ENCODE data around the gene HDAC4. TPM values are rescaled to one million over a fixed set of nuclear protein-coding genes. Genes with fewer than 3 reads are reported as not detected.

The HDAC4 gene
- total RNA-seq, 1 donor from 2014 or later = 76.6 TPM

- Histone ChIP-seq H3K27ac (peak overlapping the region; percentile 84), H3K4me3 (no peak overlapping the region), H3K4me1 (peaks cover 70% of the 10 kb centered on the region), H3K9me3 (no peaks in the 10 kb centered on the region), H3K36me3 (no peaks in the 10 kb centered on the region), H3K27me3 (no peaks in the 10 kb centered on the region)
- peak in 1 of 2 donors; percentile 85 for DNase-seq (ENCODE audit: extremely low spot score in 2 of 2)
- TF ChIP-seq POLR2A (IDR thresholded peaks at IDR 0.05) (no peak), CTCF (IDR thresholded peaks at IDR 0.05) (no peak), POLR2AphosphoS5 (IDR thresholded peaks at IDR 0.05; ENCODE audit: insufficient read depth in 1 of 2, low read depth in 1 of 2) (no peak)
- intact Hi-C loops (cut with DNase I) = no loop called here
These were observed 135.0 kb downstream of the HDAC4 start for GRCh38 chr2:239265681-239266433.

- DNase-seq (ENCODE audit: extremely low spot score in 2 of 2) = peak in 1 of 2 donors; percentile 89
- H3K36me3 ChIP-seq = no peaks in the 10 kb centered on the region
- H3K27me3 ChIP-seq = no peaks in the 10 kb centered on the region
- no peaks in the 10 kb centered on the region for H3K9me3 ChIP-seq
- peak overlapping the region; percentile 84 for H3K27ac ChIP-seq
- H3K4me3 ChIP-seq = no peak overlapping the region
- TF ChIP-seq POLR2A (IDR thresholded peaks at IDR 0.05) = peak in 1 of 2 donors; percentile 4
- TF ChIP-seq CTCF (IDR thresholded peaks at IDR 0.05) = no peak
- TF ChIP-seq POLR2AphosphoS5 (IDR thresholded peaks at IDR 0.05; ENCODE audit: insufficient read depth in 1 of 2, low read depth in 1 of 2) = peak; percentile 45 to 71
- intact Hi-C loops (cut with DNase I) = no loop called here
- H3K4me1 ChIP-seq = peaks cover 78% of the 10 kb centered on the region
These were observed 135.8 kb downstream of the HDAC4 start for GRCh38 chr2:239264838-239265651.

- Histone ChIP-seq H3K27ac (peak overlapping the region; percentile 84), H3K4me1 (peaks cover 82% of the 10 kb centered on the region), H3K4me3 (no peak overlapping the region), H3K36me3 (no peaks in the 10 kb centered on the region), H3K9me3 (no peaks in the 10 kb centered on the region), H3K27me3 (no peaks in the 10 kb centered on the region)
- intact Hi-C loops (cut with DNase I) = no loop called here
- TF ChIP-seq CTCF (IDR thresholded peaks at IDR 0.05) (no peak), POLR2AphosphoS5 (IDR thresholded peaks at IDR 0.05; ENCODE audit: insufficient read depth in 1 of 2, low read depth in 1 of 2) (no peak), POLR2A (IDR thresholded peaks at IDR 0.05) (no peak)
- peak in 1 of 2 donors; percentile 86 for DNase-seq (ENCODE audit: extremely low spot score in 2 of 2)
These were observed 136.4 kb downstream of the HDAC4 start for GRCh38 chr2:239264492-239264837.

- Histone ChIP-seq H3K9me3 (no peaks in the 10 kb centered on the region), H3K27me3 (no peaks in the 10 kb centered on the region), H3K27ac (peak overlapping the region; percentile 84), H3K36me3 (no peaks in the 10 kb centered on the region), H3K4me3 (no peak overlapping the region), H3K4me1 (peaks cover 77% of the 10 kb centered on the region)
- intact Hi-C loops (cut with DNase I) = no loop called here
- DNase-seq (ENCODE audit: extremely low spot score in 2 of 2) = peak in 1 of 2 donors; percentile 86
- TF ChIP-seq CTCF (IDR thresholded peaks at IDR 0.05) (no peak), POLR2AphosphoS5 (IDR thresholded peaks at IDR 0.05; ENCODE audit: insufficient read depth in 1 of 2, low read depth in 1 of 2) (no peak), POLR2A (IDR thresholded peaks at IDR 0.05) (no peak)
These were observed 136.9 kb downstream of the HDAC4 start for GRCh38 chr2:239263669-239264491.
